ENCODE data around the gene HLA-DPA1.

DNA sequence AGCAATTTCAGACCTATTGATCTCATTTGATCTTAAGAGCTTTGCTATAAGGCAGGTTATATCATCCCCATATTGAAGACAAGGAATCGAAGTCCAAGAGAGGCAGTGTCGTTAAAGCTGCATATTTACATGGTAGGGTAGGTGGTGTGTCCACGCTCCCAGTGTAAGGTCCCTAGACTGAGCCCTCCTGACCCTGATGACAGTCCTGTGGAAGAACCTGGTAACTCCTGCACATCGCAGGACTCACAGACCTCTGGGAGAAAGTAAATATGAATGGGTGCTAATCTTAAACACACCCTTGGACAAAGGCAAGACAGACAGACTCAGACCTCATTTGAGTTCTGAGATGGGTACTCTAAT lies 1.7 kb upstream of the HLA-DPA1 start:
- TF ChIP-seq, protein P1, sequence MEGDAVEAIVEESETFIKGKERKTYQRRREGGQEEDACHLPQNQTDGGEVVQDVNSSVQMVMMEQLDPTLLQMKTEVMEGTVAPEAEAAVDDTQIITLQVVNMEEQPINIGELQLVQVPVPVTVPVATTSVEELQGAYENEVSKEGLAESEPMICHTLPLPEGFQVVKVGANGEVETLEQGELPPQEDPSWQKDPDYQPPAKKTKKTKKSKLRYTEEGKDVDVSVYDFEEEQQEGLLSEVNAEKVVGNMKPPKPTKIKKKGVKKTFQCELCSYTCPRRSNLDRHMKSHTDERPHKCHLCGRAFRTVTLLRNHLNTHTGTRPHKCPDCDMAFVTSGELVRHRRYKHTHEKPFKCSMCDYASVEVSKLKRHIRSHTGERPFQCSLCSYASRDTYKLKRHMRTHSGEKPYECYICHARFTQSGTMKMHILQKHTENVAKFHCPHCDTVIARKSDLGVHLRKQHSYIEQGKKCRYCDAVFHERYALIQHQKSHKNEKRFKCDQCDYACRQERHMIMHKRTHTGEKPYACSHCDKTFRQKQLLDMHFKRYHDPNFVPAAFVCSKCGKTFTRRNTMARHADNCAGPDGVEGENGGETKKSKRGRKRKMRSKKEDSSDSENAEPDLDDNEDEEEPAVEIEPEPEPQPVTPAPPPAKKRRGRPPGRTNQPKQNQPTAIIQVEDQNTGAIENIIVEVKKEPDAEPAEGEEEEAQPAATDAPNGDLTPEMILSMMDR (IDR thresholded peaks at IDR 0.05): no peak
- no peak for TF ChIP-seq POLR2AphosphoS5 (IDR thresholded peaks at IDR 0.05)

Measured in suprapubic skin (tissue), 3 donors.